ENCODE results near the gene SUFU. TPM values are rescaled to one million over a fixed set of nuclear protein-coding genes. Genes with fewer than 3 reads are reported as not detected.

SUFU gene
- total RNA-seq, 1 donor from 2014 or later: 11.5 TPM

DNA sequence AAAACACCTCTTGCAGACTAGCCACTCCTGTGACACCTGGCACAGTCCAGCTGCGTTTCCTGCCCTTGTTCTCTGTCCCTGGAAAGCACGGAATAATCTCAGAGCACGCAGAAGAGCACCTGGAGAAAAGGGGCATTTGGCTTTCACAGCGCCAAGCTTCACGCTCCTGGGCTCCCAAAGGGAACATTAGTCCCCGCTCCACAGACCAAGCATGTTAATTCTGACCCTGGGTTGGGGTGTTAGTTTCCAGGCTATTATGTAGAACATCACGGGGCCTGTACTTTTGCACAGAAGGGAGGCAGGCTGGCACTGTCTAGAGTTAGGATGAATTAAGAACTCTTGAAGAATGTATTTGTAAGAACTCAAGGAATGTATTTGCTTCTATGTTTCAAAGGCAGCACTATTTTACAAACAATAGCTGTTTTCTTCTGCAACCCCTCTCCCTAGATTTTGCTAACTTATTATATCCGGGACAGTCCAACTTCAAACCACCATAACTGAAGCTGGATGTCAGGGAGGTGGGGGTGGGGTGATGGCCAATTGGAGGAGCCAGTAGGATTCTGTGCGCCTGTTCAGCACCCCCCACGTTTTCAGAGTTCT lies 78.3 kb downstream of the SUFU start:
- Histone ChIP-seq H3K4me2 (peak overlapping the region; percentile 50), H3K36me3 (no peaks in the 10 kb centered on the region), H4K20me1 (ENCODE audit: low read depth) (peaks cover 64% of the 10 kb centered on the region), H2AFZ (replicated peaks) (no peak overlapping the region), H3K27me3 (no peaks in the 10 kb centered on the region), H3K27ac (peak overlapping the region; percentile 57), H3K4me1 (peaks cover 39% of the 10 kb centered on the region), H3K9me3 (ENCODE audit: low read depth) (no peaks in the 10 kb centered on the region), H3K9ac (no peak overlapping the region), H3K4me3 (no peak overlapping the region), H3F3A (ENCODE audit: low read depth) (peaks cover 23% of the 10 kb centered on the region), H3K79me2 (ENCODE audit: low read depth) (peaks cover 48% of the 10 kb centered on the region)
- Mint-ChIP-seq H3K9me3 (no peaks in the 10 kb centered on the region), H3K27me3 (ENCODE audit: insufficient read depth, low read depth) (peaks cover 3% of the 10 kb centered on the region), H3K27ac (peak overlapping the region; percentile 85), H3K4me3 (peak overlapping the region; percentile 57), H3K4me1 (peaks cover 50% of the 10 kb centered on the region), H3K36me3 (peaks cover 2% of the 10 kb centered on the region)
- DNase-seq (ENCODE audit: low spot score): peak; percentile 20
- TF ChIP-seq EZH2phosphoT487 (IDR thresholded peaks at IDR 0.05): no peak
- TF ChIP-seq, protein P1, sequence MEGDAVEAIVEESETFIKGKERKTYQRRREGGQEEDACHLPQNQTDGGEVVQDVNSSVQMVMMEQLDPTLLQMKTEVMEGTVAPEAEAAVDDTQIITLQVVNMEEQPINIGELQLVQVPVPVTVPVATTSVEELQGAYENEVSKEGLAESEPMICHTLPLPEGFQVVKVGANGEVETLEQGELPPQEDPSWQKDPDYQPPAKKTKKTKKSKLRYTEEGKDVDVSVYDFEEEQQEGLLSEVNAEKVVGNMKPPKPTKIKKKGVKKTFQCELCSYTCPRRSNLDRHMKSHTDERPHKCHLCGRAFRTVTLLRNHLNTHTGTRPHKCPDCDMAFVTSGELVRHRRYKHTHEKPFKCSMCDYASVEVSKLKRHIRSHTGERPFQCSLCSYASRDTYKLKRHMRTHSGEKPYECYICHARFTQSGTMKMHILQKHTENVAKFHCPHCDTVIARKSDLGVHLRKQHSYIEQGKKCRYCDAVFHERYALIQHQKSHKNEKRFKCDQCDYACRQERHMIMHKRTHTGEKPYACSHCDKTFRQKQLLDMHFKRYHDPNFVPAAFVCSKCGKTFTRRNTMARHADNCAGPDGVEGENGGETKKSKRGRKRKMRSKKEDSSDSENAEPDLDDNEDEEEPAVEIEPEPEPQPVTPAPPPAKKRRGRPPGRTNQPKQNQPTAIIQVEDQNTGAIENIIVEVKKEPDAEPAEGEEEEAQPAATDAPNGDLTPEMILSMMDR (IDR thresholded peaks at IDR 0.05): no peak
- no peak for TF ChIP-seq EZH2 (IDR thresholded peaks at IDR 0.05)

- no peaks in the 10 kb centered on the region for H3K9me3 Mint-ChIP-seq
- peaks cover 47% of the 10 kb centered on the region for H3K4me1 Mint-ChIP-seq
- Histone ChIP-seq H2AFZ (replicated peaks) (no peak overlapping the region), H3K9ac (no peak overlapping the region), H3K4me2 (peak overlapping the region; percentile 50), H3K4me3 (no peak overlapping the region), H3K79me2 (ENCODE audit: low read depth) (peaks cover 44% of the 10 kb centered on the region), H3K27me3 (no peaks in the 10 kb centered on the region), H3K36me3 (no peaks in the 10 kb centered on the region), H3F3A (ENCODE audit: low read depth) (peaks cover 23% of the 10 kb centered on the region), H3K27ac (no peak overlapping the region), H4K20me1 (ENCODE audit: low read depth) (peaks cover 71% of the 10 kb centered on the region), H3K9me3 (ENCODE audit: low read depth) (no peaks in the 10 kb centered on the region), H3K4me1 (peaks cover 39% of the 10 kb centered on the region)
- peaks cover 2% of the 10 kb centered on the region for H3K36me3 Mint-ChIP-seq
- DNase-seq (ENCODE audit: low spot score): peak; percentile 94
- TF ChIP-seq, protein P1 (IDR thresholded peaks at IDR 0.05): peak; percentile 93
- TF ChIP-seq EZH2phosphoT487 (IDR thresholded peaks at IDR 0.05): no peak
- H3K4me3 Mint-ChIP-seq: no peak overlapping the region
- H3K27ac Mint-ChIP-seq: peak overlapping the region; percentile 33
- peaks cover 3% of the 10 kb centered on the region for H3K27me3 Mint-ChIP-seq (ENCODE audit: insufficient read depth, low read depth)
These were observed 80.0 kb downstream of the SUFU start for GRCh38 chr10:102583435-102584417.

DNA sequence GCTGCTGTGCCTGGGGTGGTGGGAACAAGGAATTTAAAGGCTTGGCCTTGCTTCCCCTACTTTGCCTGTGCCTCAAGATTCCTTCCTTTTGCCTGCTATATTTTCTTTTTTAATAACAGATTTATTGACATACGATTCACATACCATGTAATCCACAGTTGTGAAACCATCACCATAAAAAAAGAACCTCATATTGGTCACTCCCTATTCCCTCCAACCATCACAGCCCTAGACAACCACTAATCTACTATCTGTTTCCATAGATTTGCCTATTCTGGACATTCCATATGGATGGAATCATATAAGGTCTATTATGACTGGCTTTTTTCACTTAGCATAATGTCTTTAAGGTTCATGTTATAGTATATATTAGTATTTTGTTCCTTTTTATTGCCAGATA lies 81.3 kb downstream of the SUFU start:
- peaks cover 3% of the 10 kb centered on the region for H3K27me3 Mint-ChIP-seq (ENCODE audit: insufficient read depth, low read depth)
- H3K4me3 ChIP-seq: no peak overlapping the region
- H3K4me1 ChIP-seq: peaks cover 27% of the 10 kb centered on the region
- H2AFZ ChIP-seq (replicated peaks): no peak overlapping the region
- TF ChIP-seq EZH2phosphoT487 (IDR thresholded peaks at IDR 0.05) (no peak), EZH2 (IDR thresholded peaks at IDR 0.05) (no peak)
- TF ChIP-seq, protein P1 (IDR thresholded peaks at IDR 0.05): no peak
- no peak overlapping the region for H3K27ac ChIP-seq
- H3K9ac ChIP-seq: no peak overlapping the region
- peaks cover 35% of the 10 kb centered on the region for H3K4me1 Mint-ChIP-seq
- no peak overlapping the region for H3K27ac Mint-ChIP-seq
- no peaks in the 10 kb centered on the region for H3K27me3 ChIP-seq
- H3K36me3 ChIP-seq: no peaks in the 10 kb centered on the region
- no peak overlapping the region for H3K4me3 Mint-ChIP-seq
- no peak for DNase-seq (ENCODE audit: low spot score)
- no peak overlapping the region for H3K4me2 ChIP-seq
- no peaks in the 10 kb centered on the region for H3K9me3 Mint-ChIP-seq
- peaks cover 23% of the 10 kb centered on the region for H3F3A ChIP-seq (ENCODE audit: low read depth)
- peaks cover 34% of the 10 kb centered on the region for H3K79me2 ChIP-seq (ENCODE audit: low read depth)
- H3K36me3 Mint-ChIP-seq: peaks cover 2% of the 10 kb centered on the region
- peaks cover 64% of the 10 kb centered on the region for H4K20me1 ChIP-seq (ENCODE audit: low read depth)
- no peaks in the 10 kb centered on the region for H3K9me3 ChIP-seq (ENCODE audit: low read depth)
